ENCODE results near the gene EMILIN2. TPM values are rescaled to one million over a fixed set of nuclear protein-coding genes. Genes with fewer than 3 reads are reported as not detected.
"Not testable (repeated sequence)": the region's sequence is repeated elsewhere in the genome, so short reads cannot be mapped to it uniquely, and the experiment has no call there.

Gene EMILIN2
- total RNA-seq, 2 experiments from 2014 or later = 18.6 to 23.0 TPM

GRCh38 chr18:2823966-2824365 is 22.8 kb upstream of the EMILIN2 start:
- POLR2A ChIA-PET = no interaction called here
- Mint-ChIP-seq H3K36me3 (ENCODE audit: low read depth) (no peaks in the 10 kb centered on the region), H3K4me3 (no peak overlapping the region), H3K9me3 (peaks cover 2% of the 10 kb centered on the region), H3K27me3 (peaks cover 4% of the 10 kb centered on the region), H3K4me1 (no peaks in the 10 kb centered on the region), H3K27ac (no peak overlapping the region)
- DNase-seq = no peak
- CTCF ChIA-PET = no interaction called here

- H3K4me1 Mint-ChIP-seq = no peaks in the 10 kb centered on the region
- peaks cover 4% of the 10 kb centered on the region for H3K27me3 Mint-ChIP-seq
- H3K36me3 Mint-ChIP-seq (ENCODE audit: low read depth) = no peaks in the 10 kb centered on the region
- CTCF ChIA-PET = no interaction called here
- no peak overlapping the region for H3K27ac Mint-ChIP-seq
- no peak for DNase-seq
- H3K4me3 Mint-ChIP-seq = no peak overlapping the region
- POLR2A ChIA-PET = no interaction called here
- no peaks in the 10 kb centered on the region for H3K9me3 Mint-ChIP-seq
Observed at GRCh38 chr18:2824865-2825264, 21.9 kb upstream of the EMILIN2 start.

- POLR2A ChIA-PET = no interaction called here
- H3K27ac Mint-ChIP-seq = no peak overlapping the region
- CTCF ChIA-PET = interaction anchor here (0.6 to 1.4 kb wide), 3 partner anchors 21 to 252 kb away, joined by 3 to 6 read pairs (median 5); partner anchors contain the start of gene EMILIN2
- H3K36me3 Mint-ChIP-seq (ENCODE audit: low read depth) = no peaks in the 10 kb centered on the region
- no peak for DNase-seq
- no peak overlapping the region for H3K4me3 Mint-ChIP-seq
- no peaks in the 10 kb centered on the region for H3K4me1 Mint-ChIP-seq
- H3K9me3 Mint-ChIP-seq = no peaks in the 10 kb centered on the region
- peaks cover 4% of the 10 kb centered on the region for H3K27me3 Mint-ChIP-seq
Observed at GRCh38 chr18:2825613-2826175, 21.1 kb upstream of the EMILIN2 start.

GRCh38 chr18:2826581-2826980 is 20.2 kb upstream of the EMILIN2 start:
- Mint-ChIP-seq H3K4me1 (no peaks in the 10 kb centered on the region), H3K27me3 (peaks cover 5% of the 10 kb centered on the region), H3K36me3 (ENCODE audit: low read depth) (no peaks in the 10 kb centered on the region), H3K4me3 (no peak overlapping the region), H3K9me3 (no peaks in the 10 kb centered on the region), H3K27ac (no peak overlapping the region)
- ChIA-PET POLR2A (no interaction called here), CTCF (interaction anchor here (1.4 kb wide), 1 partner anchor 20 kb away, joined by 5 read pairs; the partner anchor contains the start of gene EMILIN2)
- no peak for DNase-seq

- Mint-ChIP-seq H3K4me3 (no peak overlapping the region), H3K27me3 (peaks cover 5% of the 10 kb centered on the region), H3K36me3 (ENCODE audit: low read depth) (no peaks in the 10 kb centered on the region), H3K4me1 (no peaks in the 10 kb centered on the region), H3K27ac (no peak overlapping the region), H3K9me3 (no peaks in the 10 kb centered on the region)
- DNase-seq = no peak
- CTCF ChIA-PET = interaction anchor here (1.4 kb wide), 1 partner anchor 20 kb away, joined by 5 read pairs; the partner anchor contains the start of gene EMILIN2
- POLR2A ChIA-PET = no interaction called here
Observed at GRCh38 chr18:2827061-2827460, 19.7 kb upstream of the EMILIN2 start.

- peaks cover 17% of the 10 kb centered on the region for H3K27me3 Mint-ChIP-seq
- DNase-seq; CTCF ChIA-PET; H3K4me1 Mint-ChIP-seq; H3K4me3 Mint-ChIP-seq; H3K27ac Mint-ChIP-seq; POLR2A ChIA-PET; H3K36me3 Mint-ChIP-seq (ENCODE audit: low read depth): not testable (repeated sequence)
- H3K9me3 Mint-ChIP-seq = peaks cover 11% of the 10 kb centered on the region
Observed at GRCh38 chr18:2836118-2836517, 10.7 kb upstream of the EMILIN2 start.

- H3K27ac Mint-ChIP-seq; H3K4me3 Mint-ChIP-seq; POLR2A ChIA-PET; DNase-seq; H3K36me3 Mint-ChIP-seq (ENCODE audit: low read depth); H3K4me1 Mint-ChIP-seq: not testable (repeated sequence)
- CTCF ChIA-PET = interaction anchor here (1.5 kb wide), 1 partner anchor 11 kb away, joined by 3 read pairs; no protein-coding TSS in a partner anchor
- Mint-ChIP-seq H3K27me3 (peaks cover 16% of the 10 kb centered on the region), H3K9me3 (peaks cover 11% of the 10 kb centered on the region)
Observed at GRCh38 chr18:2837290-2837689, 9.5 kb upstream of the EMILIN2 start.

GRCh38 chr18:2839202-2839601 is 7.6 kb upstream of the EMILIN2 start:
- H3K36me3 Mint-ChIP-seq (ENCODE audit: low read depth) = peaks cover 3% of the 10 kb centered on the region
- H3K27me3 Mint-ChIP-seq = peaks cover 21% of the 10 kb centered on the region
- no peaks in the 10 kb centered on the region for H3K4me1 Mint-ChIP-seq
- H3K9me3 Mint-ChIP-seq = peaks cover 11% of the 10 kb centered on the region
- H3K27ac Mint-ChIP-seq = no peak overlapping the region
- no peak for DNase-seq
- H3K4me3 Mint-ChIP-seq = no peak overlapping the region
- ChIA-PET POLR2A (no interaction called here), CTCF (no interaction called here)

GRCh38 chr18:2840521-2840920 is 6.3 kb upstream of the EMILIN2 start:
- no peak for DNase-seq
- no peak overlapping the region for H3K27ac Mint-ChIP-seq
- ChIA-PET POLR2A (no interaction called here), CTCF (no interaction called here)
- no peak overlapping the region for H3K4me3 Mint-ChIP-seq
- H3K4me1 Mint-ChIP-seq = no peaks in the 10 kb centered on the region
- H3K9me3 Mint-ChIP-seq = peaks cover 11% of the 10 kb centered on the region
- peaks cover 3% of the 10 kb centered on the region for H3K36me3 Mint-ChIP-seq (ENCODE audit: low read depth)
- peaks cover 32% of the 10 kb centered on the region for H3K27me3 Mint-ChIP-seq

GRCh38 chr18:2843146-2843545 is 3.7 kb upstream of the EMILIN2 start:
- H3K9me3 Mint-ChIP-seq = no peaks in the 10 kb centered on the region
- ChIA-PET POLR2A (no interaction called here), CTCF (interaction anchor here (1.2 kb wide), 1 partner anchor 12 kb away, joined by 3 read pairs; no protein-coding TSS in a partner anchor)
- H3K4me3 Mint-ChIP-seq = no peak overlapping the region
- H3K27me3 Mint-ChIP-seq = peaks cover 46% of the 10 kb centered on the region
- no peaks in the 10 kb centered on the region for H3K36me3 Mint-ChIP-seq (ENCODE audit: low read depth)
- peaks cover 14% of the 10 kb centered on the region for H3K4me1 Mint-ChIP-seq
- H3K27ac Mint-ChIP-seq = no peak overlapping the region
- no peak for DNase-seq

GRCh38 chr18:2845172-2845571 is 1.6 kb upstream of the EMILIN2 start:
- Mint-ChIP-seq H3K4me1 (peaks cover 21% of the 10 kb centered on the region), H3K36me3 (ENCODE audit: low read depth) (no peaks in the 10 kb centered on the region), H3K4me3 (no peak overlapping the region), H3K9me3 (no peaks in the 10 kb centered on the region), H3K27ac (no peak overlapping the region), H3K27me3 (peaks cover 55% of the 10 kb centered on the region)
- no peak for DNase-seq
- ChIA-PET POLR2A (interaction anchor here (0.6 kb wide), 1 partner anchor 157 kb away, joined by 3 read pairs; no protein-coding TSS in a partner anchor), CTCF (interaction anchor here (0.6 kb wide), 1 partner anchor 52 kb away, joined by 5 read pairs; no protein-coding TSS in a partner anchor)

GRCh38 chr18:2847317-2848246 is 776 bp downstream of the EMILIN2 start:
- Mint-ChIP-seq H3K27me3 (peaks cover 50% of the 10 kb centered on the region), H3K36me3 (ENCODE audit: low read depth) (no peaks in the 10 kb centered on the region), H3K4me3 (peak overlapping the region; percentile 80), H3K9me3 (no peaks in the 10 kb centered on the region), H3K27ac (no peak overlapping the region), H3K4me1 (peaks cover 21% of the 10 kb centered on the region)
- DNase-seq = peak; percentile 12
- ChIA-PET POLR2A (interaction anchor here (0.5 to 0.8 kb wide), 2 partner anchors 52 to 91 kb away, joined by 3 to 4 read pairs; no protein-coding TSS in a partner anchor), CTCF (interaction anchor here (0.5 to 1.4 kb wide), 6 partner anchors 10 to 334 kb away, joined by 3 to 5 read pairs (median 4); no protein-coding TSS in a partner anchor)
